ENCODE results near the gene CCS.

CCS gene

GRCh38 chr11:66629356-66629755, 36.4 kb downstream of the CCS start:
- DNase-seq (ENCODE audit: insufficient read length, low spot score) (no peak), FAIRE-seq (no peak)
- no peak for TF ChIP-seq CTCF (IDR thresholded peaks at IDR 0.05; ENCODE audit: insufficient read depth, missing control alignments)

GRCh38 chr11:66631883-66632282, 38.9 kb downstream of the CCS start:
- FAIRE-seq (no peak), DNase-seq (ENCODE audit: insufficient read length, low spot score) (no peak)
- no peak for TF ChIP-seq CTCF (IDR thresholded peaks at IDR 0.05; ENCODE audit: insufficient read depth, missing control alignments)

GRCh38 chr11:66632952-66633351, 40.0 kb downstream of the CCS start:
- FAIRE-seq (no peak), DNase-seq (ENCODE audit: insufficient read length, low spot score) (no peak)
- no peak for TF ChIP-seq CTCF (IDR thresholded peaks at IDR 0.05; ENCODE audit: insufficient read depth, missing control alignments)

GRCh38 chr11:66636411-66636810, 43.4 kb downstream of the CCS start:
- FAIRE-seq (no peak), DNase-seq (ENCODE audit: insufficient read length, low spot score) (no peak)
- TF ChIP-seq CTCF (IDR thresholded peaks at IDR 0.05; ENCODE audit: insufficient read depth, missing control alignments): no peak

- DNase-seq (ENCODE audit: insufficient read length, low spot score) (no peak), FAIRE-seq (no peak)
- no peak for TF ChIP-seq CTCF (IDR thresholded peaks at IDR 0.05; ENCODE audit: insufficient read depth, missing control alignments)
Measured at GRCh38 chr11:66637557-66638176, 44.7 kb downstream of the CCS start.

- TF ChIP-seq CTCF (IDR thresholded peaks at IDR 0.05; ENCODE audit: insufficient read depth, missing control alignments): no peak
- peak; percentile 75 for DNase-seq (ENCODE audit: insufficient read length, low spot score)
- no peak for FAIRE-seq
Measured at GRCh38 chr11:66638177-66639065, 45.4 kb downstream of the CCS start, which contains the start of gene RBM4. RBM4 (plus strand) TSS chr11:66638703; CDS start chr11:66639712, 1,009 bp downstream.
